HL-60 (cell line): ENCODE measurements around the gene FOCAD.

ENCODE experiments used
- CTCF ChIP-seq: IDR thresholded peaks from one replicate; pipeline ENCODE4 v1.5.1; 2011; ENCODE audit warnings: low read length, control low read depth, inconsistent platforms; ENCODE audit not compliant: insufficient read depth
- GABPA ChIP-seq: IDR thresholded peaks from 2 replicates; pipeline ENCODE4 v1.6.1; 2012; ENCODE audit warnings: low read depth
- POLR2AphosphoS5 ChIP-seq: IDR thresholded peaks from 2 replicates; pipeline ENCODE4 v1.6.1; 2012; ENCODE audit warnings: low read depth
- REST ChIP-seq: IDR thresholded peaks from 2 replicates; pipeline ENCODE4 v1.6.1; 2012; ENCODE audit warnings: low read depth; ENCODE audit not compliant: insufficient replicate concordance
- SPI1 ChIP-seq: IDR thresholded peaks from 2 replicates; pipeline ENCODE4 v1.6.1; 2012; ENCODE audit warnings: low read depth, mild to moderate bottlenecking, borderline replicate concordance

- no peak for TF ChIP-seq CTCF
- no peak for TF ChIP-seq SPI1
- TF ChIP-seq POLR2AphosphoS5: no peak
- TF ChIP-seq REST: no peak
- TF ChIP-seq GABPA: no peak
Observed at GRCh38 chr9:20732118-20732517, 48.1 kb downstream of the FOCAD start.
